Measurements from ENCODE around the gene TRAK1. TPM values are rescaled to one million over a fixed set of nuclear protein-coding genes. Genes with fewer than 3 reads are reported as not detected.
A peak's percentile ranks its signal among the peaks of the same experiment; 100 is the strongest.

Gene TRAK1
- total RNA-seq, 1 donor from 2014 or later, result 49.6 TPM

DNA sequence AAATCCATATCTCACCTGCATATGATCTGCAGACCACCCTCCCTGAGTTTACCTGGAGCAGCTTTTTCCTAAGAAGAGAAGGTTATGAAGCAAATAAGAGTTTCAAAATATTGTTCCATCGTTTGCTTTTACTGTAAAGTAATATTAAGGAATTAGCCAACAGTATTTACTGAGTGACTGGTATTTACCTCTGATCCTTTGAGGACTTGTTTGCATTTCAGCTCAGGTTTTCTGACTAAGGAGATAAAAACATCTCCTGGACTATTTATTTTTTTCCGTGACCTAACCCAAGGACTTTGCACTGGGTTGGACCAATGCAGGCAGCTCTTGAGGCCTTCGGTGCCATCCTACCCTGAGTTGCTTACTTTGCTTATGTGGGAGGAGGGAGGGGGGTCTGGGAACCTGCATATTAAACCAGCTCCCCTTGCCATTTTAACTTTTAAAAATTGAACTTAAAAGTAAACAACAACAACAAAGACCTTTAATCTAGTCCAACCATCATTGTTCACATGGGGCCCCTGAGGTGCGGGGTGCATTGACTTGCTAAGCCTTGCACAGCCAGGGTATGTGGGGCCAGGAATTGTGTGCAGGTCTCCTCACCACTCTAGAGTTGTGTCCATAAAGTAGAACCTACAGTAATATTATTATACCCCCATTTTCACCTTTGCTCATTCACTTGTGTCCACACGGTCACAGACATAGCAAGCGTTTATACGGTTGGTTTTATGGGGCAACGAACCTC is 39.3 kb downstream of the TRAK1 start:
- H3K9me3 ChIP-seq, result no peaks in the 10 kb centered on the region
- DNase-seq (no peak), ATAC-seq (peak; percentile 67)
- H3K27ac ChIP-seq, result no peak overlapping the region
- no peaks in the 10 kb centered on the region for H3K27me3 ChIP-seq
- no peak overlapping the region for H3K4me3 ChIP-seq
- intact Hi-C loops (cut with DNase I), result no loop called here
- H3K4me1 ChIP-seq, result no peaks in the 10 kb centered on the region
- TF ChIP-seq, protein P1, sequence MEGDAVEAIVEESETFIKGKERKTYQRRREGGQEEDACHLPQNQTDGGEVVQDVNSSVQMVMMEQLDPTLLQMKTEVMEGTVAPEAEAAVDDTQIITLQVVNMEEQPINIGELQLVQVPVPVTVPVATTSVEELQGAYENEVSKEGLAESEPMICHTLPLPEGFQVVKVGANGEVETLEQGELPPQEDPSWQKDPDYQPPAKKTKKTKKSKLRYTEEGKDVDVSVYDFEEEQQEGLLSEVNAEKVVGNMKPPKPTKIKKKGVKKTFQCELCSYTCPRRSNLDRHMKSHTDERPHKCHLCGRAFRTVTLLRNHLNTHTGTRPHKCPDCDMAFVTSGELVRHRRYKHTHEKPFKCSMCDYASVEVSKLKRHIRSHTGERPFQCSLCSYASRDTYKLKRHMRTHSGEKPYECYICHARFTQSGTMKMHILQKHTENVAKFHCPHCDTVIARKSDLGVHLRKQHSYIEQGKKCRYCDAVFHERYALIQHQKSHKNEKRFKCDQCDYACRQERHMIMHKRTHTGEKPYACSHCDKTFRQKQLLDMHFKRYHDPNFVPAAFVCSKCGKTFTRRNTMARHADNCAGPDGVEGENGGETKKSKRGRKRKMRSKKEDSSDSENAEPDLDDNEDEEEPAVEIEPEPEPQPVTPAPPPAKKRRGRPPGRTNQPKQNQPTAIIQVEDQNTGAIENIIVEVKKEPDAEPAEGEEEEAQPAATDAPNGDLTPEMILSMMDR (IDR thresholded peaks at IDR 0.05), result no peak
- H3K36me3 ChIP-seq, result peaks cover 12% of the 10 kb centered on the region

DNA sequence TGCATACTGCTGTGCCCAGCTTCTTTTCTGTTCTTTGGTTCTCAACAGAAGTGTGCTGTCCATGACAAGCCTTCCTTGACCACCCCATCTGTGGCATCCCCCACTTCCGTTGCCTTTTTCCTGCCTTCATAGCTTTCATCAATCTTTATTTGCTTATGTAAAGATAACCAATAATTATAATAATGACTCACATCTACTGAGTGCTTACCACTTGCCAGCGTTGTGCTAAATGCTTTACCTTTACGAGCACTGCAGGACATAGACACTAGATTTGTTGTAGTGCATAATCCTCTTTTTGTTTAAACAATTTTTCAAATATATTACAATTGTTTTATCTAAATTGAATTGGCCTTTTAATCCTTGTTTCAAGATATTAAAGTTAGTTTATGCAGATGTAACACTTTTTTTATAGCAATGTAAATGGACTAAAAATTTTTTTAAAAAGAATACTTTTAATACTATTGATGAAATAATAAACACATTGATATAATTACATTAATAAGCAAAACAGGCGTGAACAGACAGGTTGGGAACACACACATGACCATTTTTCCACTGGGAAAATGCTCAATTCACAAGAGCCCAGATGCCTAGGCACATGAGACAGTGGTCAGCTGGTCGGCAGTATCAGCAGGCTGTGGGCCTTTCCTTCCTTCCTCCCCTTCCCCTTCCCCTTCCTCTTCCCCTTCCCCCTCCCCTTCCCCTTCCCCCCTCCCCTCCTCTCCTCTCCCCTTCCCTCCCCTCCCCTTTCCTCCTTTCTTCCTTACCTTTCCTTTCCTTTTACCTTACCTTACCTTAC is 42.5 kb downstream of the TRAK1 start:
- intact Hi-C loops (cut with DNase I), result no loop called here
- DNase-seq (no peak), ATAC-seq (no peak)
- no peak overlapping the region for H3K27ac ChIP-seq
- TF ChIP-seq, protein P1 (IDR thresholded peaks at IDR 0.05), result no peak
- H3K9me3 ChIP-seq, result no peaks in the 10 kb centered on the region
- H3K4me1 ChIP-seq, result no peaks in the 10 kb centered on the region
- H3K27me3 ChIP-seq, result no peaks in the 10 kb centered on the region
- H3K36me3 ChIP-seq, result no peaks in the 10 kb centered on the region
- no peak overlapping the region for H3K4me3 ChIP-seq

DNA sequence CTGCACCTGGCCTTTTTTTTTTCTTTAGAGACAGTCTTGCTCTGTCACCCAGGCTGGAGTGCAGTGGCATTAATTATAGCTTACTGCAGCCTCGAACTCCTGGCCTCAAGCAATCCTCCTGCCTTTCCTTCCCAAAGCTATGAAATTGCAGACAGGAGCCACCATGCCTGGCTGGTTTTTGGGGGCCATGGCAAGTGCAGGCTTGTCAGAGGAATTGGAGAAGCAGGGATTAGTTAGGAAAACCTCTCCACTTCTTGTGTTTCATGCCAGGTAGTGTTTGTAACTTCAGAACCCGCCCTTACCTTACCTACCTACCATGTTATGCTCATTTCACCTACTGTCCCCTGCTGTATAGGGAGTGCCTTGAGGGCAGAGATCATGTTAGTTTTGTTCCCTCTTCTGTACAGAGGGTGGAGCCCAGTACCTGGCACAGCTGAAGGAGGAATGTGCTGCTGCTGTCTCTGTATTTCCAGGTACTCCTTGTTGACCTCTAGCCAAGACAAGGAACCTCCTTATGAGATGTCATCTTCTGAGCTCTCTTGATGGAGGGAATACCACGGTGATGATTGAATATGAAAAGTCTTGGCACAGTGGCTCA is 43.8 kb downstream of the TRAK1 start:
- H3K27ac ChIP-seq, result no peak overlapping the region
- H3K4me3 ChIP-seq, result no peak overlapping the region
- intact Hi-C loops (cut with DNase I), result no loop called here
- H3K27me3 ChIP-seq, result no peaks in the 10 kb centered on the region
- H3K36me3 ChIP-seq, result no peaks in the 10 kb centered on the region
- no peaks in the 10 kb centered on the region for H3K4me1 ChIP-seq
- TF ChIP-seq, protein P1 (IDR thresholded peaks at IDR 0.05), result no peak
- peak; percentile 80 for ATAC-seq
- DNase-seq, result no peak
- no peaks in the 10 kb centered on the region for H3K9me3 ChIP-seq

DNA sequence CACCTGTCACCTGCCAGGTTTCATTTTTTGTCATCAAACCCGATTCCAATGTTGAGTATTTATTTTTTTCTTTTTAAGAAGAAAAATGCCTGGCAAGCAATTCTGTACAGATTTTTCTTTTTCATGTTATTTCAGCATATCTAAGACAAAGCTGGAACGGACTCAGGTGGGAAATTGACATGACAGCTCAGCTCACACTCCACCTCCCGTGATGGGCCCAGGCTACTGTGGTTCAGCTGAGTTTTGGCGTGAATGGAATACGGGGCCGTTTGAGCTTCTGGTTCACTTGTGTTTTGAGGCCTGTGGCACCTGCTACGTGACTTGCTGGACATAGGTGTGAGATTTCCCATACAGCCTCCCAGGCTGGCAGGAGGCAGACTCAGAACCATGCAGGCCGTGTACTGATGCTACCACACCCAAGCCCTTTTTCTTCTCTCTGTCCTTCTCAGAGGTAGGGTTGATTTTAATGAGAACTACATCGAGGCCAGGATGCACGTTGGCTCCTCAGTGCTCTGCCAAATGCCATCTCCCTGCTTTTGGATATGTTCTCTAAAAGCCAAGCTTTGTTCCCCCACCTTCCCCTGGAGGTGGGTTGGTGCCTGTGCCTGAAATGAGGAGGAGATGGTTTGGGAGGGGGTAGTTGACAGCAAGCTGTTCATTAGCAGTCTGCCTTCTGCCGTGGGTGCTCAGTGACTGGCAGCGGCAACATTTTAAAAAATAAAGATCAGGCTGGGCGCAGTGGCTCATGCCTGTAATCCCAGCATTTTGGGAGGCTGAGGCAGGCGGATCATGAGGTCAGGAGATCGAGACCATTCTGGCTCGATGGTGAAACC is 48.7 kb downstream of the TRAK1 start:
- H3K4me3 ChIP-seq, result no peak overlapping the region
- H3K36me3 ChIP-seq, result no peaks in the 10 kb centered on the region
- DNase-seq, result no peak
- no peaks in the 10 kb centered on the region for H3K4me1 ChIP-seq
- no peak overlapping the region for H3K27ac ChIP-seq
- intact Hi-C loops (cut with DNase I), result no loop called here
- no peaks in the 10 kb centered on the region for H3K9me3 ChIP-seq
- H3K27me3 ChIP-seq, result no peaks in the 10 kb centered on the region
- TF ChIP-seq, protein P1 (IDR thresholded peaks at IDR 0.05), result no peak
- ATAC-seq, result no peak

DNA sequence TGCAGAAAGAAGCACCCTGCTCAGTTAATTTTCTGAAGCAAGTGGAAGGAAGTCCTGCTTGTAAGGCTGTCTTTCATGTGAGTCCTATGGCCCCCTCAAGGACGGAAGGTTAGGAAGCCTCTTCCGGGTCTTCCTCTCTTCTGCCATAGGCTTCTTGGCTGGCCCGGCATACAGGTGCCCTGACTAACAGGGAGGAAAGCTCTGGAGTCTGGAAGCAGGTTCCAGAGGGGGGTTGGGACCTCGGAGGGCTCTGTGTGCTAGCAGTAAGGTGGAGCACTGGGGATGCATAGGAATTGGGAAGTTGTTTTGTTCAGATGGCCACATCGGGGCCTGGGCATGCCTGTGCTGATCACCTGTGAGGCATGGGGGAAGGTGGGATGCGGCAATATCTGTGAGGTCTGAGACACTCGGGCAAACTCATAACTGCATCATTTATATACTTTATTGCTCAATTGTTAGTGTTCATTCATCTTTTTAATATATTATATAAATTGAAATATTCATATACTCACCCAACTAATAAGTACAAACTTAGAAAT is 49.6 kb downstream of the TRAK1 start:
- no peaks in the 10 kb centered on the region for H3K4me1 ChIP-seq
- no peak for ATAC-seq
- H3K27ac ChIP-seq, result no peak overlapping the region
- TF ChIP-seq, protein P1 (IDR thresholded peaks at IDR 0.05), result no peak
- no peak for DNase-seq
- H3K36me3 ChIP-seq, result no peaks in the 10 kb centered on the region
- no peaks in the 10 kb centered on the region for H3K27me3 ChIP-seq
- intact Hi-C loops (cut with DNase I), result no loop called here
- no peak overlapping the region for H3K4me3 ChIP-seq
- H3K9me3 ChIP-seq, result no peaks in the 10 kb centered on the region

Measured in upper lobe of right lung (tissue), 1 donor.